Measurements from ENCODE around the gene NEDD1. TPM values are rescaled to one million over a fixed set of nuclear protein-coding genes. Genes with fewer than 3 reads are reported as not detected.

Gene NEDD1
- total RNA-seq, 1 experiment from 2014 or later: 35.4 TPM

DNA sequence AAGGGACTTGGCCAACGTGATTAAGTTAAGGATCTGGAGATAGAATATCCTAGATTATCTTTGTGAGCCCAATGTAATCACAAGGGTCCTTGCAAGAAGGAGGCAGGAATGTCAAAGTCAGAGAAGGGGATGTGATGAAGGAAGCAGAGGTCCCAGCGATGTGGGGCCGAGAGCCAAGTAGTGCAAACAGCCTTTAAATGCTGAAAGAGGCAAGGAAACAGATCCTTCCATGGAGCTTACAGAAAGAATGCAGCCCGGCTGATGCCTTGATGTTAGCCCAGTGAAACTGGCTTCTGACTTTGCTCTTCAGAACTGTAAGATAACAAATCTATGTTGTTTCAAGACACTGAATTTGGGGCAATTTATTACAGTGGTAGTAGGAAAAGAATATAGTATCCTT, 74.9 kb downstream of the NEDD1 start:
- Histone ChIP-seq H3K4me2 (ENCODE audit: low read depth, low read length, poor library complexity, severe bottlenecking) (no peak overlapping the region), H2AFZ (ENCODE audit: low read length) (no peak overlapping the region), H3K4me3 (ENCODE audit: low read length) (no peak overlapping the region), H3K9me2 (replicated peaks; ENCODE audit: insufficient read depth, low read length) (no peaks in the 10 kb centered on the region), H3K4me1 (ENCODE audit: low read length) (no peaks in the 10 kb centered on the region), H3K36me3 (ENCODE audit: insufficient read depth, low read length) (no peaks in the 10 kb centered on the region), H3K9me3 (ENCODE audit: low read length) (no peaks in the 10 kb centered on the region), H3K79me2 (ENCODE audit: low read length) (no peaks in the 10 kb centered on the region), H3K27me3 (ENCODE audit: low read length) (no peaks in the 10 kb centered on the region), H4K20me1 (ENCODE audit: insufficient read depth, low read depth, low read length) (no peaks in the 10 kb centered on the region), H3K9ac (ENCODE audit: low read length) (no peak overlapping the region), H3K27ac (ENCODE audit: low read length) (no peak overlapping the region)
- DNase-seq: no peak

DNA sequence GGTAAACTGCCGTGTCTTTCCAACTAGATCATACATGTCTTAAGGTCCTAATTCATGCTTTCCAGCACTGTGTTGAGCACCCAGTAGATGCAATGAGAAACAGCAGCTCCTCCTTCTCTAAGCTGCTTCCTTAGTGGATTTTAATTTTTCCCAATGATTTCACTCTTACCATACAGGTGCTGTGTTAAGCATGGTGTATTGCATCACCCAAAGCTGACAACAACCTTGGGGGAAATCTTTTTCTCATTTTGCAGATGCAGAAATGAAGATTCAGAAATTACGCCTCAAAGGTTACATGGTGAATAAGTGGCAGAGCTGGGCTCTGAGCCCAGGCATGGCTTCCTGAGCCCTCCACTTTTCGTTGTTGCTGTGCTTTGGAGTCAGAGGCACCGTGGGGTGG, 75.6 kb downstream of the NEDD1 start:
- H3K27me3 ChIP-seq (ENCODE audit: low read length): no peaks in the 10 kb centered on the region
- no peaks in the 10 kb centered on the region for H3K4me1 ChIP-seq (ENCODE audit: low read length)
- no peak overlapping the region for H2AFZ ChIP-seq (ENCODE audit: low read length)
- no peaks in the 10 kb centered on the region for H4K20me1 ChIP-seq (ENCODE audit: insufficient read depth, low read depth, low read length)
- H3K36me3 ChIP-seq (ENCODE audit: insufficient read depth, low read length): no peaks in the 10 kb centered on the region
- DNase-seq: no peak
- no peaks in the 10 kb centered on the region for H3K9me2 ChIP-seq (replicated peaks; ENCODE audit: insufficient read depth, low read length)
- no peak overlapping the region for H3K27ac ChIP-seq (ENCODE audit: low read length)
- H3K9ac ChIP-seq (ENCODE audit: low read length): no peak overlapping the region
- no peaks in the 10 kb centered on the region for H3K79me2 ChIP-seq (ENCODE audit: low read length)
- H3K4me2 ChIP-seq (ENCODE audit: low read depth, low read length, poor library complexity, severe bottlenecking): no peak overlapping the region
- no peaks in the 10 kb centered on the region for H3K9me3 ChIP-seq (ENCODE audit: low read length)
- no peak overlapping the region for H3K4me3 ChIP-seq (ENCODE audit: low read length)

DNA sequence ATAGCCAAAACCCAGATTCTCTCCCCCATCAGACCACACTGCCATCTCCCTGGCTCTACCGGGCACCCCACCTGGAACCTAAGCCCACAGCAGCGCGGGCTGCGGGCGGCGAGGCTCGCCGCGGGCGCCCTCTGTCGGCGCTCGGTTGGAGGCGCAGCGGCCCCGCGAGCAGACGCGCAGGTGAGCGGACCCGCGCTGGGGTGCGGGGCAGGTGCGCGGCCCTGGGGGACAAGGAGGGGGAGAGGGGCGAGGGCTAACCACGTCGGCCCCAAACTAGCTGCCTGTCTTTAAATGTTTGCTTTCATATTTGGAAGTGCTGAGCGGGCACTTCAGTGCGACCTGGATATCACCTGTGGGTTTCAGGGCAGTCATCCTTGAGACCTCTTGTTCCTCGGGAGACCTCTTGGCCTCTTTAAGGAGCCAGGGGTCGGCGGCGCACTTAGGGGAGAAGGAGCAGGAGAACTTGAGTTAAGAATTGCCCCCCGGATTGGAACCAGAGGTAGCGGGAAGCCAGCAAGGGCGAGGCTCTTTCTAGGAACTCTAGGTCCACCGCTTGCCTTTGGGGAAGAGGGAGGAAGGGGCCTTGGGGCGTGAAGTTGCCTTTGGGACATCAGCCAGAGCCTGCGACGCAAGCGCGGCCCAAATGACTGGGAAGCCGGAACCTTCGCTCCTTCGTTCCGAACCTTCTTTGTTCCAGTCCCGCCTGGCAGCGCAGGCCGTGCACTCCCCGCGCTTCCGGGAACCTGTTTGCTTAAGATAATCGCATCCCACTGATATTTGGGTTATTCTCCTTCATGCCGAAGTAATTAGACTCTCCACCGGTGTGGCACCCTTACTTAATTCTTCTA, 78.7 kb downstream of the NEDD1 start:
- Histone ChIP-seq H3K9ac (ENCODE audit: low read length) (no peak overlapping the region), H3K4me1 (ENCODE audit: low read length) (no peaks in the 10 kb centered on the region), H3K27ac (ENCODE audit: low read length) (no peak overlapping the region), H3K4me2 (ENCODE audit: low read depth, low read length, poor library complexity, severe bottlenecking) (no peak overlapping the region), H3K79me2 (ENCODE audit: low read length) (no peaks in the 10 kb centered on the region), H3K9me3 (ENCODE audit: low read length) (no peaks in the 10 kb centered on the region), H3K27me3 (ENCODE audit: low read length) (no peaks in the 10 kb centered on the region), H3K9me2 (replicated peaks; ENCODE audit: insufficient read depth, low read length) (no peaks in the 10 kb centered on the region), H4K20me1 (ENCODE audit: insufficient read depth, low read depth, low read length) (no peaks in the 10 kb centered on the region), H3K36me3 (ENCODE audit: insufficient read depth, low read length) (no peaks in the 10 kb centered on the region), H2AFZ (ENCODE audit: low read length) (no peak overlapping the region), H3K4me3 (ENCODE audit: low read length) (no peak overlapping the region)
- peak; percentile 63 for DNase-seq

DNA sequence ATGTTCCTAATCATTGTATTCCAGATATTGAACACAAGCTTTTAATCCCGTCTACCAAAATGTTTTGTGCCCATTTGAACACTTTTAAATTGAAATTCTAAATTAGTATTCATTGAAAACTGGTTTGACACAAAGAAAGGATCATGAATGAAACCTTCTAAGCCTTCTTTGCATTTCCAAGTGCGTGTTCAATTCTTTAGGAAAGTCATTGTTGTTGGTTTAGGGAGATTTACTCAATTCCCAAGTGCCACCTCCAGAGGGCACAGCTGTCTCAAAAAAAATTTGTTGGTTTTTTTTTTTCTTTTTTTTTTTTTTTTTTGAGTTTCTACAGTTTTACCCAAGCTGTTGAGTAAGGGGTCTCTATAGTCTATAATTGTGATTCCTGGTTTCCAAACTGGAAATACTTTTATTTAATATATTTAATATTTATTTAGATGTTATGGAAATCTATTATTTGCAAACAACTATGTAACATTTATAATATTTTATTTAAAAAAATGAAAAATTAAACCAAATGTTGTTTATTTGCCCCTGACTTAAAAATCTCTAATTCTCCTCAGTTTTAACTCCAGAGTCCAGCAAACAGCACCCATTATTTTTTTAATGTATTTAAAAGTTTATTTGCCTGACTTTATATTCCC, 79.9 kb downstream of the NEDD1 start:
- H4K20me1 ChIP-seq (ENCODE audit: insufficient read depth, low read depth, low read length): no peaks in the 10 kb centered on the region
- no peaks in the 10 kb centered on the region for H3K36me3 ChIP-seq (ENCODE audit: insufficient read depth, low read length)
- no peaks in the 10 kb centered on the region for H3K9me2 ChIP-seq (replicated peaks; ENCODE audit: insufficient read depth, low read length)
- H3K9me3 ChIP-seq (ENCODE audit: low read length): no peaks in the 10 kb centered on the region
- H3K9ac ChIP-seq (ENCODE audit: low read length): no peak overlapping the region
- no peak overlapping the region for H2AFZ ChIP-seq (ENCODE audit: low read length)
- no peak overlapping the region for H3K4me3 ChIP-seq (ENCODE audit: low read length)
- no peaks in the 10 kb centered on the region for H3K27me3 ChIP-seq (ENCODE audit: low read length)
- H3K4me2 ChIP-seq (ENCODE audit: low read depth, low read length, poor library complexity, severe bottlenecking): no peak overlapping the region
- no peaks in the 10 kb centered on the region for H3K79me2 ChIP-seq (ENCODE audit: low read length)
- H3K27ac ChIP-seq (ENCODE audit: low read length): no peak overlapping the region
- no peaks in the 10 kb centered on the region for H3K4me1 ChIP-seq (ENCODE audit: low read length)
- DNase-seq: peak; percentile 74

DNA sequence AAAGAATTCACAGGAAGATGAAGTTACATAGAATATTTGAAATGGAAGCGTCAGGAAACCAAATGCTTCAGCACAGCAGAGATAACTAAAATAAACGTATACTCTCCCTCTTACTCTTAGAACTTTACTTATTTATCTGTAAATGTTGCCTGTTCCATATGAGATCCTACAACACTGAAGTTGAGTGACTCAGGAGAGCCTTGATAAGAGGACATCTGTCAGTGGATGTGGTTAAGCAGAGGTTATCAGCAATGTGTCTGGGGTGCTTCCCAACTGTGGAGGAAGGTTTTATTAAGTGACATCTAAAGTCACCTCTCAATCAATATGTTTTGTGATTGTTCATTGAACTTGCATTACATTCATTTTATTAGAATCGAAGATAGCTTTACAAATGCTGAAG, 81.9 kb downstream of the NEDD1 start:
- Histone ChIP-seq H3K9me3 (ENCODE audit: low read length) (no peaks in the 10 kb centered on the region), H3K4me2 (ENCODE audit: low read depth, low read length, poor library complexity, severe bottlenecking) (no peak overlapping the region), H3K36me3 (ENCODE audit: insufficient read depth, low read length) (no peaks in the 10 kb centered on the region), H4K20me1 (ENCODE audit: insufficient read depth, low read depth, low read length) (no peaks in the 10 kb centered on the region), H3K27ac (ENCODE audit: low read length) (no peak overlapping the region), H3K9me2 (replicated peaks; ENCODE audit: insufficient read depth, low read length) (no peaks in the 10 kb centered on the region), H3K4me3 (ENCODE audit: low read length) (no peak overlapping the region), H3K79me2 (ENCODE audit: low read length) (no peaks in the 10 kb centered on the region), H3K27me3 (ENCODE audit: low read length) (no peaks in the 10 kb centered on the region), H3K9ac (ENCODE audit: low read length) (no peak overlapping the region), H3K4me1 (ENCODE audit: low read length) (no peaks in the 10 kb centered on the region), H2AFZ (ENCODE audit: low read length) (no peak overlapping the region)
- no peak for DNase-seq

DNA sequence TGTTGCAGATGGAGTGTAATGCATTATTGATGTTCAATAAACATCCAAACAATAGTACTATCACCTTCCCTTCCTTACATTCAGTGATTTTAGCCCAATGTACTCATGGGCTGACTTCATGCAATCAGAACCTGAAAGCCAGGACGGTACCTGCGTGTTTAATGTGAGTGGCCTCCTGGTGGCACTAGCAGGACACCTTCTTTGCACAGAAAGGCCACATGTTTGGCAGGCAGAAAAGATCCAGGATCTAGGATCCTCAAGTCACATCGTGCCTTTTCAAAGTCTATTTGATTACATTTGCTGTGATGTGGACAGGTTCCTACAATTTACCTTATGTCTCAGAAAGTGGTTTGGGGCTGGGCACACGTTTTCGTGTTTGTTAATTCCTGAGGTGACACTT, 82.9 kb downstream of the NEDD1 start:
- Histone ChIP-seq H3K9me2 (replicated peaks; ENCODE audit: insufficient read depth, low read length) (no peaks in the 10 kb centered on the region), H3K9ac (ENCODE audit: low read length) (no peak overlapping the region), H3K9me3 (ENCODE audit: low read length) (no peaks in the 10 kb centered on the region), H3K27ac (ENCODE audit: low read length) (no peak overlapping the region), H2AFZ (ENCODE audit: low read length) (no peak overlapping the region), H3K79me2 (ENCODE audit: low read length) (no peaks in the 10 kb centered on the region), H3K4me1 (ENCODE audit: low read length) (no peaks in the 10 kb centered on the region), H4K20me1 (ENCODE audit: insufficient read depth, low read depth, low read length) (no peaks in the 10 kb centered on the region), H3K36me3 (ENCODE audit: insufficient read depth, low read length) (no peaks in the 10 kb centered on the region), H3K27me3 (ENCODE audit: low read length) (no peaks in the 10 kb centered on the region), H3K4me3 (ENCODE audit: low read length) (no peak overlapping the region), H3K4me2 (ENCODE audit: low read depth, low read length, poor library complexity, severe bottlenecking) (no peak overlapping the region)
- peak; percentile 73 for DNase-seq

DNA sequence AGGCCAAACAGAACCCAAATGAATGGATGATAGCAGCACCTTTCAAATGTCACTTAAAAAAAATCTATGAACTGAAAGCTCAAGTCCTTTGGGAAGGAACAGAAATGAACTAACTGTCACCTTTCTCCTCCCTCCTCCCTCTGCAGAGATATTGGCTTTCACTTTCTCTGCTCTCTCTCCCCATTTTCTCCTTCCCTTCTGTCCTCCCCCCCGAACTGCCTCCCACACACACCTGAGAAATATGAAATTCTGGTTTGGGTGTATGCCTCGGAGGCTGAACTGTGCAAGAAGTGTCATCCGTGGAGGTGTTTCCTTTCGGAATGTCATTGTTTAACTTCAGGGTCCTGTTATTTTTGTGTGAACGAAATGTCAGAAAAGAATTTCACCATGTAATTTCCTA, 87.8 kb downstream of the NEDD1 start:
- no peaks in the 10 kb centered on the region for H3K79me2 ChIP-seq (ENCODE audit: low read length)
- no peaks in the 10 kb centered on the region for H3K36me3 ChIP-seq (ENCODE audit: insufficient read depth, low read length)
- no peak overlapping the region for H3K4me2 ChIP-seq (ENCODE audit: low read depth, low read length, poor library complexity, severe bottlenecking)
- no peak overlapping the region for H3K4me3 ChIP-seq (ENCODE audit: low read length)
- DNase-seq: no peak
- no peak overlapping the region for H3K9ac ChIP-seq (ENCODE audit: low read length)
- no peaks in the 10 kb centered on the region for H4K20me1 ChIP-seq (ENCODE audit: insufficient read depth, low read depth, low read length)
- H3K9me2 ChIP-seq (replicated peaks; ENCODE audit: insufficient read depth, low read length): no peaks in the 10 kb centered on the region
- H3K27me3 ChIP-seq (ENCODE audit: low read length): no peaks in the 10 kb centered on the region
- no peaks in the 10 kb centered on the region for H3K9me3 ChIP-seq (ENCODE audit: low read length)
- H3K27ac ChIP-seq (ENCODE audit: low read length): no peak overlapping the region
- no peaks in the 10 kb centered on the region for H3K4me1 ChIP-seq (ENCODE audit: low read length)
- no peak overlapping the region for H2AFZ ChIP-seq (ENCODE audit: low read length)

DNA sequence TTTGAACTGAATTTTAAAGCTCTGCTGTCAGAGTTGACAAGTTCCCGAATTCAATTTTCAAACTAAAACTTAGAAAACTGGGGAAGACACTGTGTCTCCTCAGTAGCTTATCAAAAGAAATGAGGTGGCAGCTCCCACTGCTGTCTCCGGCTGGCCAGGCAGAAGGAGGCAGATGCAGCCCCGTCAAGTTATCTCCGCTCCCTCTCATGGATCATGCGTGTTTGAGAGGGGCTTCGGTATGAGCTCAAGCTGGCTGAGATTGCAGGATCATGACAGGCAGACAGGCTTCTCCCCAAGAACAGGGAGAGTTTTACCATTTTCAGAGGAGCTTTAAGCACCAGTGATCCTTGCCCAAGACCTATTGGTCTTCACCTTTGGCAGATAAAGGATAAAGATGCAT, 88.8 kb downstream of the NEDD1 start:
- H3K79me2 ChIP-seq (ENCODE audit: low read length): no peaks in the 10 kb centered on the region
- no peaks in the 10 kb centered on the region for H3K36me3 ChIP-seq (ENCODE audit: insufficient read depth, low read length)

More for the DNA sequence above, 88.8 kb downstream of the NEDD1 start:
- no peak overlapping the region for H3K4me3 ChIP-seq (ENCODE audit: low read length)
- H3K9me3 ChIP-seq (ENCODE audit: low read length): no peaks in the 10 kb centered on the region
- no peaks in the 10 kb centered on the region for H4K20me1 ChIP-seq (ENCODE audit: insufficient read depth, low read depth, low read length)
- no peak for DNase-seq
- no peaks in the 10 kb centered on the region for H3K9me2 ChIP-seq (replicated peaks; ENCODE audit: insufficient read depth, low read length)
- no peak overlapping the region for H3K9ac ChIP-seq (ENCODE audit: low read length)
- H3K27ac ChIP-seq (ENCODE audit: low read length): no peak overlapping the region
- H3K4me1 ChIP-seq (ENCODE audit: low read length): no peaks in the 10 kb centered on the region
- H3K27me3 ChIP-seq (ENCODE audit: low read length): no peaks in the 10 kb centered on the region
- H2AFZ ChIP-seq (ENCODE audit: low read length): no peak overlapping the region
- no peak overlapping the region for H3K4me2 ChIP-seq (ENCODE audit: low read depth, low read length, poor library complexity, severe bottlenecking)
